GM12874 (cell line): ENCODE results near the gene AXL.

ENCODE experiments used
- TF ChIP-seq, protein P1 (sequence below): IDR thresholded peaks from 2 replicates; pipeline ENCODE4 v1.5.1; 2011; ENCODE audit warnings: low read depth, mild to moderate bottlenecking, control low read depth, low read length, moderate library complexity; ENCODE audit not compliant: insufficient read depth

AXL gene

DNA sequence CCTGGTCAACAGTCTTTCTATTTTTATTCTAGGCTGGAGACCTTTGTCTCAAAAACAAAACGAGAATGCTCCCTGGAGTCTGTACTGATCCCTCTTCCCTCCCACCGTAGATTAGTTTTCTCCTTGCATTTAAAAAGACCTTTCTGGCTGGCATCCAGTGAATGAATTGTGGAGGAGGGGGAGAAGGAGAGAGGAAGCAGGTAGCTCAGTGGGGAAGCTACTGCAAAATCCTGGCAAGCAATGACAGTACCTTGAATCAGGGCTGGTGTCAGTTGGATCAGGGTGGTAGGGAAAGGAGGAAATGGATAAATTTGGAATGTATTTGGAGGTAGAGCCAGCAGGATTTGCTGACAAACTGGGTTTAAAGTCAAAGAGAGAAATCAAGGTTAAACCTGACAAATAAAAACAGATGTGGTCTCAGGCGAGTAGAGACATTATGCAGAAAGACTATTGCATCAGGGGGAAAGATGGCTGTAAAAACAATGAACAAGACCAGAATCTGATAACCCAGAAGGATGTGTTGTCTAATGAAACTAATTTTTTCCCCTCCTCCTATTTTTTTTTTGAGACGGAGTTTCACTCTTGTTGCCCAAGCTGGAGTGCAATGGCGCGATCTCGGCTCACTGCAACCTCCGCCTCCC is 29.5 kb upstream of the AXL start:
- TF ChIP-seq, protein P1, sequence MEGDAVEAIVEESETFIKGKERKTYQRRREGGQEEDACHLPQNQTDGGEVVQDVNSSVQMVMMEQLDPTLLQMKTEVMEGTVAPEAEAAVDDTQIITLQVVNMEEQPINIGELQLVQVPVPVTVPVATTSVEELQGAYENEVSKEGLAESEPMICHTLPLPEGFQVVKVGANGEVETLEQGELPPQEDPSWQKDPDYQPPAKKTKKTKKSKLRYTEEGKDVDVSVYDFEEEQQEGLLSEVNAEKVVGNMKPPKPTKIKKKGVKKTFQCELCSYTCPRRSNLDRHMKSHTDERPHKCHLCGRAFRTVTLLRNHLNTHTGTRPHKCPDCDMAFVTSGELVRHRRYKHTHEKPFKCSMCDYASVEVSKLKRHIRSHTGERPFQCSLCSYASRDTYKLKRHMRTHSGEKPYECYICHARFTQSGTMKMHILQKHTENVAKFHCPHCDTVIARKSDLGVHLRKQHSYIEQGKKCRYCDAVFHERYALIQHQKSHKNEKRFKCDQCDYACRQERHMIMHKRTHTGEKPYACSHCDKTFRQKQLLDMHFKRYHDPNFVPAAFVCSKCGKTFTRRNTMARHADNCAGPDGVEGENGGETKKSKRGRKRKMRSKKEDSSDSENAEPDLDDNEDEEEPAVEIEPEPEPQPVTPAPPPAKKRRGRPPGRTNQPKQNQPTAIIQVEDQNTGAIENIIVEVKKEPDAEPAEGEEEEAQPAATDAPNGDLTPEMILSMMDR = no peak

DNA sequence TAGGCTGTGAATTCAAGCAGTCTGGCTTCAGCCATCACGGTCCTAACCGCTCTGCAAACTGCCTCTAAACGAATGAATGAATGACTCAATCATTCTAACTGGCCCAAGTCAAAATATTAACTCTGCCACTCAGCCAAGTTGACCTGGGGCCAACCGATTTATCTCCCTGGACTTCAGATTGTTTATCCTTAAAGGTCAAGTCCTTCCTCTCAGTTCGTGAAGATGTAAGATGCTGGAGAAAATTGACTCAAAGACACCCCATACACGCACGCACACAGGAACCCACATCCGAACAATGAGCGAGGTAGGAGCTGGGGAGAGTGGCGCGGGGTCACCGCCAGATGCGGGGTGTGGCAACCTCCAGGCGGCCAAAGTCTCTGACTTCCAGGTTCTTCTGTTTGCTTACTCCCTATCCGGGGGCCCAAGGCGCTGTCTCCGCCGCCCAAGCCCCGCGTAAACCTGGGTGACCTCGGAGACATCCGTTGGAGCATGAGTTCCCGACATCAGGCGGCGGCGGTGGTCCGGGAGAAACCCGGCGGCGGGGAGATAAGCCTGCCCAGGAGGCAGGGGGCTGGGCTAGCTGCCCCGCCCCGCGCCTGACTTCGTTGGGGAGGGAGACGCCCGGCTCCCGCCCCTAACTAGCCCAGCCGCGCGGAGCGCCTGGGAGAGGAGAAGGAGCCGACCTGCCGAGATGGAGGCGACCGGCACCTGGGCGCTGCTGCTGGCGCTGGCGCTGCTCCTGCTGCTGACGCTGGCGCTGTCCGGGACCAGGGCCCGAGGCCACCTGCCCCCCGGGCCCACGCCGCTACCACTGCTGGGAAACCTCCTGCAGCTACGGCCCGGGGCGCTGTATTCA is 26.2 kb upstream of the AXL start, which contains the start of gene CYP2S1:
Gene CYP2S1 (plus strand): TSS at position 646 of the 856 bp plus-strand sequence. CDS start 46 bp downstream, at position 692.
- TF ChIP-seq, protein P1 = no peak

DNA sequence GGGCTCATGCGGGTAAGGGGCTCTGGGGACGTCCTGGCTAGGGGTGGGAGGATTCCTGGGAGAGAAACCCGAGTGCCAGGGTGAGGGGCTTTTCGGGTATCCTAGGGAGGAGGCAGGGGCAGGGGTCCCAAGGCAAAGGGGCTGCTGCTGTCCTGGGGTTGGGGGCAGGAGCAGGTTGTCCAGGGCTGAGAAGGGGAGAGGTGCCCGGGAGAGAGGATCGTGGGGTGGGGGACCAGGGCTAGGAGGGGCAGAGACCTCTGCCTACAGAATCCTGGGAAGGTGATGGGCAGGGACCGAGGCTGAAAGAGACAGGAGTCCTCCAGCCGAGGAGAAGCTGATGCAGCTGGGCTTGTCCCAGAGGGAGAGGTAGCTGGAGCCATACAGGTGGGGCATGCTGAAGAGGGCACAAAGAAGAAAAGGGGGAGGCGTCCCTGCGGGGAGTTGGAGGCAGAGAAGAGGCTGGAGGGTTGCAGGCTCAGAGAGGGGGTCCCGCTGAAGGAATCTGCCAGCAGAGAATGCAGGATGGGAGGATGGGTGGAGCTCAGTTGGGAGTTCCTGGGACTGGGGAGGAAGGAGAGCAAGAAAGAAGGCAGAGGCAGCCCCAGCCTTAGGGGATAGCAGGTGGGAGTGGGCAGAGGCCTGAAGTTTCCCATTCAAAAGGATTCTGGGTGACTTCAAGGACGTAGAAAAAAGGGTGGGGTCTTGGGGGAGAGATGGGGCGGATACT is 25.4 kb upstream of the AXL start:
- TF ChIP-seq, protein P1 = no peak

DNA sequence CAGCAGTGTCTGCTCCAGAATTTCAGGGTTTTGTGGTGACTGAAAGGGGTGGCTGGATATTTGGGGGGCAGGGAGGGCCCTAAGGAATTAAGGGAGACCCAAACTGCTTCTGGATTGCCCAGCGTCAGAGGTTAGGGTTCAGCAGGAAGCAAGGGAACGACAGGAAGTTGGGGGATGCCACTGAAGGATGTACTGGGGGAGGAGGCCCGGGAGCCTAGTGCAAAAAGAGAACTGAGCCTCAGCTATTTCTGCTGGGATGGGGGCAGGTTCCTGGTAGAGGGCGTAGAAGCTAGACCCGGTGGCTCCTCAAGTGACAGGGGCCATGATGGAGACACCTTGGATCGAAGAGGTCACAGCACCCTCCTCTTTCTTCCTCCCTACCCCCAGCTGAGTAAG is 24.9 kb upstream of the AXL start:
- TF ChIP-seq, protein P1 = no peak

DNA sequence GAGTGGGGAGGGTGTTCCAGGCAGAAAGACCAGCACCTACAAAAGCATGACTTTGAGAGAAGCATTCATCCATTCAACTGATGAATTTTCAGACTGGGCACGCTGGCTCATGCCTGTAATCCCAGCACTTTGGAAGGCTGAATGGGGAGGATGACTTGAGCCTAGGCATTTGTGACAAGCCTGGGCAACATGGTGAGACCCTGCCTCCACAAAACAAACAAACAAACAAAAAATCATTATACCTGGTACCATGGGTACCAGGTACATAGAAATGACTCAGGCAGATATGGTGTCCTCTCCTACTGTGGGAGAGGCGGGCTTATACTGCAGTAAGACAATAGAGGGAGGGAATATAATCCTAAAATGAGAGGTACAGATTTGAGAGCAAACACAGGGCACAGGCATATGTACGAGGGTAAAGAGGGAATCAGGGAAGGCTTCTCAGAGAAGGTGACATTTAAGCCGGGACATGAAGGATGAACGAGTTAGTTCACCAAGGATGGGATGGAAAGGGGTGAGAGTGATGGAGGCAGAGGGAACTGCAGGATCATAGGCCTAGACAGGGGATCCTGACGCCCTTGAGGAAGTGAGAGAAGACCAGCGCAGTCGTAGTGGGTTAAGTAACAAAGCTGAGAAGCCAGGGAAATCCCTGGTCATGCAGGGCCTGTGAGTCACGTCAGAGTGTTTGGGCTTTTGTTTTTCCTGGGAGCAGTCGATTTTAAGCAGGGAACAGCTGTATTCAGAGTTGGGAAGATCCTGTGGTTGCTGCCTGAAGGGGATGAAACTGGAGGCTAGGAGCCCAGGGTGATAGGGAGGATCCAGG is 23.1 kb upstream of the AXL start:
- TF ChIP-seq, protein P1 = no peak

DNA sequence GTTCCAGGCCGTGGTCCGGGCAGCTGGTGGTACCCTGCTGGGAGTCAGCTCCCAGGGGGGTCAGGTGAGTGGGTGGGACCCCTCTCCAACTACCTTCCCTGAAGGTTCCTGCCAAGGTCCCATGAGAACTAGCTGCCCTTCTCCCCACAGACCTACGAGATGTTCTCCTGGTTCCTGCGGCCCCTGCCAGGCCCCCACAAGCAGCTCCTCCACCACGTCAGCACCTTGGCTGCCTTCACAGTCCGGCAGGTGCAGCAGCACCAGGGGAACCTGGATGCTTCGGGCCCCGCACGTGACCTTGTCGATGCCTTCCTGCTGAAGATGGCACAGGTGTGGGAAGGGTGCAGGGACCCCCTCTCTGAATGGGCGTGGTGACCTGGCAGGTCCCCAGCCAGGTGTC is 20.5 kb upstream of the AXL start:
- TF ChIP-seq, protein P1 = no peak
